ENCODE measurements around the gene TRMT11. TPM values are rescaled to one million over a fixed set of nuclear protein-coding genes. Genes with fewer than 3 reads are reported as not detected.

Gene TRMT11
- total and polyA plus RNA-seq, 2 of the 13 experiments (the other 11 are each of a cell fraction or from before 2014, with no cell fraction given): 42.2 to 81.9 TPM

GRCh38 chr6:125956506-125957390 is 29.6 kb upstream of the TRMT11 start, which contains the start of gene HINT3 (continued):
- 0 out of 2 replicates have a peak, but pooled peaks have one; percentile 53 for TF ChIP-seq ZNF512 (CRISPR knock-in tag; IDR thresholded peaks at IDR 0.05)
- TF ChIP-seq RAD21 (CRISPR knock-in tag; IDR thresholded peaks at IDR 0.05): peak; percentile 98
- TF ChIP-seq ELF1 (CRISPR knock-in tag; IDR thresholded peaks at IDR 0.05): peak; percentile 74
- peak; percentile 90 for TF ChIP-seq ZNF414 (CRISPR knock-in tag; IDR thresholded peaks at IDR 0.05)
- TF ChIP-seq HNF4A (CRISPR knock-in tag; IDR thresholded peaks at IDR 0.05): peak; percentile 83
- peak; percentile 89; the same call in 1 of the 2 replicates for TF ChIP-seq ZNF253 (CRISPR knock-in tag; IDR thresholded peaks at IDR 0.05; ENCODE audit: borderline replicate concordance)
- TF ChIP-seq ZSCAN25 (CRISPR knock-in tag; IDR thresholded peaks at IDR 0.05): peak; percentile 74
- peak; percentile 99 for TF ChIP-seq UBTF (CRISPR knock-in tag; IDR thresholded peaks at IDR 0.05)
- TF ChIP-seq SOX13 (IDR thresholded peaks at IDR 0.05): peak; percentile 38; the same call in 1 of the 2 replicates
- peak in 1 of 2 experiments; percentile 73; a peak in 2 of 4 replicates for TF ChIP-seq SOX13 (CRISPR knock-in tag; conservative IDR thresholded peaks at IDR 0.05 in 1 of 2, IDR thresholded peaks at IDR 0.05 in 1 of 2)
- peak; percentile 81 for TF ChIP-seq ESRRA (CRISPR knock-in tag; IDR thresholded peaks at IDR 0.05; ENCODE audit: low read depth)
- peak; percentile 94; the same call in 1 of the 2 replicates for TF ChIP-seq ZNF276 (CRISPR knock-in tag; IDR thresholded peaks at IDR 0.05; ENCODE audit: low read depth)
- TF ChIP-seq RCOR2 (CRISPR knock-in tag; IDR thresholded peaks at IDR 0.05): peak; percentile 68
- no peak; the same call in 1 of the 2 replicates for TF ChIP-seq LBX2 (CRISPR knock-in tag; IDR thresholded peaks at IDR 0.05; ENCODE audit: borderline replicate concordance)
- TF ChIP-seq SNAPC2 (CRISPR knock-in tag; IDR thresholded peaks at IDR 0.05): peak; percentile 91; the same call in 1 of the 2 replicates
- peak; percentile 80; the same call in 1 of the 2 replicates for TF ChIP-seq JUND (CRISPR knock-in tag; IDR thresholded peaks at IDR 0.05)
- peak; percentile 89; the same call in 1 of the 2 replicates for TF ChIP-seq NR1H2 (CRISPR knock-in tag; IDR thresholded peaks at IDR 0.05; ENCODE audit: borderline replicate concordance, low read depth)
- TF ChIP-seq TOE1 (CRISPR knock-in tag; IDR thresholded peaks at IDR 0.05): no peak
- peak; percentile 66 for TF ChIP-seq MAZ (IDR thresholded peaks at IDR 0.05; ENCODE audit: borderline replicate concordance, low read depth, low read length)
- peak; percentile 96 for TF ChIP-seq MAZ (CRISPR knock-in tag; IDR thresholded peaks at IDR 0.05; ENCODE audit: low read depth)
- TF ChIP-seq NFE2L2 (IDR thresholded peaks at IDR 0.05; ENCODE audit: low read length): no peak
- peak; percentile 72; the same call in 1 of the 2 replicates for TF ChIP-seq ZNF773 (CRISPR knock-in tag; IDR thresholded peaks at IDR 0.05; ENCODE audit: borderline replicate concordance)

Measured in HepG2 (cell line).